ENCODE data around the gene IGFBP1. TPM values are rescaled to one million over a fixed set of nuclear protein-coding genes. Genes with fewer than 3 reads are reported as not detected.

IGFBP1 gene
- total RNA-seq, 2 experiments from 2014 or later: not detected

GRCh38 chr7:45869426-45869825 lies 18.9 kb upstream of the IGFBP1 start:
- Mint-ChIP-seq H3K27me3 (peaks cover 4% of the 10 kb centered on the region), H3K4me3 (no peak overlapping the region), H3K36me3 (no peaks in the 10 kb centered on the region), H3K4me1 (ENCODE audit: low read depth) (no peaks in the 10 kb centered on the region), H3K9me3 (no peaks in the 10 kb centered on the region), H3K27ac (no peak overlapping the region)
- no peak for DNase-seq
- ChIA-PET POLR2A (no interaction called here), CTCF (no interaction called here)
- intact Hi-C loops (cut with micrococcal nuclease): no loop called here

GRCh38 chr7:45872116-45873034 lies 15.9 kb upstream of the IGFBP1 start:
- DNase-seq: no peak
- CTCF ChIA-PET: no interaction called here
- no peak overlapping the region for H3K4me3 Mint-ChIP-seq
- no peaks in the 10 kb centered on the region for H3K4me1 Mint-ChIP-seq (ENCODE audit: low read depth)
- peaks cover 4% of the 10 kb centered on the region for H3K27me3 Mint-ChIP-seq
- H3K9me3 Mint-ChIP-seq: no peaks in the 10 kb centered on the region
- intact Hi-C loops (cut with micrococcal nuclease): no loop called here
- H3K36me3 Mint-ChIP-seq: no peaks in the 10 kb centered on the region
- POLR2A ChIA-PET: no interaction called here
- H3K27ac Mint-ChIP-seq: no peak overlapping the region

GRCh38 chr7:45873035-45873354 lies 15.3 kb upstream of the IGFBP1 start, which contains the start of gene CCDC201:
Gene CCDC201, minus strand, starts transcription at chr7:45873082. Its CDS starts 75 bp downstream, at chr7:45873007.
- Mint-ChIP-seq H3K9me3 (no peaks in the 10 kb centered on the region), H3K36me3 (no peaks in the 10 kb centered on the region), H3K4me1 (ENCODE audit: low read depth) (no peaks in the 10 kb centered on the region), H3K27me3 (peaks cover 4% of the 10 kb centered on the region), H3K4me3 (no peak within 1 kb of the TSS), H3K27ac (no peak within 1 kb of the TSS)
- DNase-seq: no peak
- ChIA-PET POLR2A (no interaction called here), CTCF (no interaction called here)
- intact Hi-C loops (cut with micrococcal nuclease): no loop called here

- CTCF ChIA-PET: no interaction called here
Observed at GRCh38 chr7:45873355-45873754, 14.9 kb upstream of the IGFBP1 start.

DNA sequence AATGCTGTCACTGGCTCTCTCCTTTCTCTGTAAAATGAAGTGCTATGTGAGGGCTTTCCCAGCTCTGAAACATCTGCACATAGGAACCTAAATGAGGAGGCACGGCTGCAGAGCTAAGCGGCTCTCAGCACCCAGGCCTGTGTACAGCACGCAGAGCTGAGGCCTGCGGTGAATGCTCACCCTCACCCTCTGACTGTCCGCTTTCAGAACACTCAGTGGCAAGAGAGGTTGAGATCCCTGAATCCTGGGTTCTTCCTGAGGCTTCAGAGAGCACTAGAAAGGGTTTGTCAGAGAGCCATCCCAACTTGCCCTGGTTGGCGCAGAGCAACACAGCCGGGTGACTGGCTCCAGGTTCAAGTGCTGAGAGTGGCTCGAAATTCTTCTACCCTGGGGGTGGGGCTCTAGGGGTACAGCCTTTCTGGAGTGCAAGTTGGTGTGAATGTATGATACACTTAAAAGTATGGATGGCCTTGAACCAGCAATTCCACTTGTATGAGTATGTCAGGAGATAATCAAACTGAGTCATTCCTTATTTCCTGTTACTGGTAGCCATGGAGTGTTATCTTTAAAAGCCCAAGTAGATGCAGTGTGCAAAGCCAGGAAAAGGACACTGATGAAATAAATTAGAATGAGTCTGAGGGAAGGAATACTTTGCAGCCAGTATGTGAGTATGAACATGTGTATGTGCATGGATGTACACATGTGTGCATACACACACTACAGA lies 13.7 kb upstream of the IGFBP1 start:
- ChIA-PET POLR2A (no interaction called here), CTCF (no interaction called here)
- H3K9me3 Mint-ChIP-seq: no peaks in the 10 kb centered on the region
- no peaks in the 10 kb centered on the region for H3K27me3 Mint-ChIP-seq
- no peaks in the 10 kb centered on the region for H3K36me3 Mint-ChIP-seq
- intact Hi-C loops (cut with micrococcal nuclease): no loop called here
- H3K4me3 Mint-ChIP-seq: no peak overlapping the region
- no peaks in the 10 kb centered on the region for H3K4me1 Mint-ChIP-seq (ENCODE audit: low read depth)
- no peak overlapping the region for H3K27ac Mint-ChIP-seq
- no peak for DNase-seq

More at GRCh38 chr7:45873355-45873754, 14.9 kb upstream of the IGFBP1 start:
- Mint-ChIP-seq H3K27ac (no peak overlapping the region), H3K4me1 (ENCODE audit: low read depth) (no peaks in the 10 kb centered on the region), H3K4me3 (no peak overlapping the region), H3K9me3 (no peaks in the 10 kb centered on the region), H3K27me3 (peaks cover 4% of the 10 kb centered on the region), H3K36me3 (no peaks in the 10 kb centered on the region)
- POLR2A ChIA-PET: no interaction called here
- intact Hi-C loops (cut with micrococcal nuclease): no loop called here
- DNase-seq: no peak

DNA sequence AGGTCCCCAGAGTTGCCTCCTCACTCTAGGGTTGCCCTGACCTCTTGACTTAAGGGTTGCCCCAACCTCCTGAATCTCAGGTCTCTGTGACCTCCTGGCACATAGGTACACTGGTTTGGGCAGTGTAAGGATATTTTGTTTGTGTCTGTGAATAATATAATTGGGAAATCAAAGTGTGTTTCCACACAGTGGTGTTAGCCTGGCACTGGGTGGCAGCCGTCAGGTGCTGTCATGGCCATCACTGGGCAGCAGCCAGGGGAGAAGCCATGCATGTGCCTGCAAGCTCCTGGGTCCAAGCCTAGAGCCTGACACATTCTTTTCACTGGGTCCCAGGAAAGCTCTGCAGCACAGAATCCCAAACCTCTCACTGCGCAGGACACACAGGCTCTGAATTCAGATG lies 11.8 kb upstream of the IGFBP1 start:
- Mint-ChIP-seq H3K4me1 (ENCODE audit: low read depth) (no peaks in the 10 kb centered on the region), H3K27ac (no peak overlapping the region), H3K9me3 (no peaks in the 10 kb centered on the region), H3K36me3 (no peaks in the 10 kb centered on the region), H3K27me3 (no peaks in the 10 kb centered on the region), H3K4me3 (no peak overlapping the region)
- CTCF ChIA-PET: no interaction called here
- intact Hi-C loops (cut with micrococcal nuclease): no loop called here
- DNase-seq: no peak
- POLR2A ChIA-PET: no interaction called here

DNA sequence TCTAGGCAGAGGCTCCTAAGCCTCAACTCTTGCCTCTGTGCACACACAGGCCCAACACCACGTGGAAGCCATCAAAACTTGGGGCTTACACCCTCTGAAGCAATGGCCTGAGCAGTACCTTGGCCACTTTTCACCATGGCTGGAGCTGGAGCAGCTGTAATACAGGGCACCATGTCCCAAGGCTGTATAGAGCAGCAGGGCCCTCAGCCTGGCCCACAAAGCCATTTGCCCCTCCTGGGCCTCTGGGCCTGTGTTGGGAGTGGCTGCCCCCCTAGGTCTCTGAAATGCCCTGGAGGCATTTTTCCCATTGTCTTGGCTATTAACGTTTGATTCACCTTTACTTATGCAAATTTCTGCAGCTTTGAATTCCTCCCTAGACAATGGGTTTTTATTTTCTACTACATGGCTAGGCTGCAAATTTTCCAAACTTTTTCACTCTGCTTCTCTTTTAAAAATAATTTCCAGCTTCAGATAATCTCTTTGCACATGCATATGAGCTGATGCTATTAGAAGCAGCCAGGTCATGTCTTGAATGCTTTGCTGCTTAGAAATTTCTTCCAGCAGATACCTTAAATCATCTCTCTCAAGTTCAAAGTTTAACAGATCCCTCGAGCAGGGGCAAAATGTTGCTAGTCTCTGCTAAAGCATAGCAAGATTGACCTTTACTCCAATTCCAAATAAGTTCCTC lies 9.7 kb upstream of the IGFBP1 start:
- H3K9me3 Mint-ChIP-seq: no peaks in the 10 kb centered on the region
- intact Hi-C loops (cut with micrococcal nuclease): no loop called here
- no peaks in the 10 kb centered on the region for H3K36me3 Mint-ChIP-seq
- no peaks in the 10 kb centered on the region for H3K4me1 Mint-ChIP-seq (ENCODE audit: low read depth)
- peaks cover 3% of the 10 kb centered on the region for H3K27me3 Mint-ChIP-seq
- H3K4me3 Mint-ChIP-seq: no peak overlapping the region
- H3K27ac Mint-ChIP-seq: no peak overlapping the region
- ChIA-PET POLR2A (no interaction called here), CTCF (interaction anchor here (1.0 kb wide), 1 partner anchor 13 kb away, joined by 3 read pairs; no protein-coding TSS in a partner anchor)
- DNase-seq: no peak

DNA sequence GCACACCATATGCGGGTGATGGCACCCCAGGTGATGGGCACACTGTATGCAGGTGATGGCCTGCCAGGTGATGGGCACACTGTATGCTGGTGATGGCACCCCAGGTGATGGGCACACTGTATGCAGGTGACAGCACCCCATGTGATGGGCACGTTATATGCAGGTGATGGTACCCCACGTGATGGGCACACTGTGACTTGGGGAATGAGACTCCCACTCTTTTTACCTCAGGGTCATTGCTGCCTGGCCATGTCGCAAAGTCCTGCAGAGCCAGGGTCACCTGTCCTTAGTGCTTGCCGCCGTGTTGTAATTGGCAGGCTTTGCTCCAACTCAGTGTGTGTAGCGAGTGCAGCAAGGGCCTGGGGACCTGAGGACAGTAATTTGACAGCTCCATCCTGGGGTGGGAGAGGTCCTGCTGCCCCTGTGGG lies 7.8 kb upstream of the IGFBP1 start:
- no peaks in the 10 kb centered on the region for H3K36me3 Mint-ChIP-seq
- intact Hi-C loops (cut with micrococcal nuclease): no loop called here
- no peaks in the 10 kb centered on the region for H3K4me1 Mint-ChIP-seq (ENCODE audit: low read depth)
- no peaks in the 10 kb centered on the region for H3K9me3 Mint-ChIP-seq
- CTCF ChIA-PET: no interaction called here
- POLR2A ChIA-PET: no interaction called here
- no peak overlapping the region for H3K4me3 Mint-ChIP-seq
- DNase-seq: no peak
- H3K27ac Mint-ChIP-seq: no peak overlapping the region
- peaks cover 12% of the 10 kb centered on the region for H3K27me3 Mint-ChIP-seq

DNA sequence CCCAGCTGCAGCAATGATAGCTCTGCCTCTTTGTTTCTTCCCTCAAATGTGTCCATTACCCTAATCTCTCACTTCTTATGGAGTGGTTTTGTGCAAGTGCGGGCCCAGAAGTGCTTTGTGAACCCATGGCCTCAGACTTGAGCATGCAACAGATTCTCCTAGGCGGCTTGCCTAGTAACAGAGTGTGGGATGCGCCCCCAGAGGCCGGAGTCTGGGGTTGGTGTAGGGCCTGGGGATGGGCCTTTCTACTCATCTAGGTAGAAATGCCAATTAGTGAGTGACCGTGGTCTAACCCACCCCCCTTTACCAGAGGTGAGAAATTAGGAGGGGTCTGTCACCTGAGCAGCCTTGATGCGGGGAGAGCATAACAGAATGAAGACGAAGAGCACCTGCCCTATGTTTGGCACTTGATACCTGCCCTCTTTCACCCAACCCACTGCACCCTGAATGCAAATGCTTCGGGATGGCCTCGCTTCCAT lies 7.0 kb upstream of the IGFBP1 start:
- H3K4me3 Mint-ChIP-seq: no peak overlapping the region
- DNase-seq: no peak
- intact Hi-C loops (cut with micrococcal nuclease): no loop called here
- H3K27ac Mint-ChIP-seq: no peak overlapping the region
- no peaks in the 10 kb centered on the region for H3K36me3 Mint-ChIP-seq
- CTCF ChIA-PET: no interaction called here
- H3K27me3 Mint-ChIP-seq: peaks cover 16% of the 10 kb centered on the region
- no peaks in the 10 kb centered on the region for H3K9me3 Mint-ChIP-seq
- POLR2A ChIA-PET: no interaction called here
- no peaks in the 10 kb centered on the region for H3K4me1 Mint-ChIP-seq (ENCODE audit: low read depth)

DNA sequence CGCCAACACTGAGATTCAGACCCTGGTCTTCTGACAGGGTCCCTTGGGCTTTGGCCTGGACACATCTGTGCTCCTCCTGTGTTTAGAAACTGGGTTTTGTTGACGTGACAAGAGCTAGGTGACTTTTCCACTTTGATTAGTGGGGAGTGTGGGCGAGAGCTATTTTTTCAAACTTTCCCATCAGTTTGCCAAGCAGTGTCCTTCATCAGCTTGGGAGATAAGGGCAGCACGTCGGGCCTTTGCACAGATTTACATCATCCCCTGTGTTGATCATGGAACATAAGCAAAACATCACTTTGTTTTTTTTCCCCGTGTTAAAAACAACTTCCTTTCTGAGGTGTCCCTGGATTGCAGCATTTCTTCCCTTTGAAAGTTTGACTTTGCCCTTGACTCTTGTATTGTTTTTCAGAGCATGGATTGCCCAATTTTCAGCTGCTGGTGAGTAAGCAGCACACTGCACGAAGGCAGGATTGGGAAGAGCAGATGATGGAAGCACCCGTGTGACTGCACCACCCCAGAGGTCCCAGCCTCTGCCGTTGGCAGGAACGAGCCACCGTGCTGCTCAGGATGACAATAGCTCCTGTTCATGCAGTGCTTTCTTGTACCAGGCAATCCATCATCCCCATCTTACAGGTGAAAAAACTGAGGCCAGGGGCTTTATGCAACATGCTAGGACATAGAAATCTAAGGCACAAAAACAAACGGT lies 6.4 kb upstream of the IGFBP1 start:
- POLR2A ChIA-PET: no interaction called here
- CTCF ChIA-PET: interaction anchor here (2.3 kb wide), 1 partner anchor 10 kb away, joined by 5 read pairs; no protein-coding TSS in a partner anchor

GRCh38 chr7:45882465-45882810 lies 5.8 kb upstream of the IGFBP1 start:
- no peak for DNase-seq
- Mint-ChIP-seq H3K27ac (no peak overlapping the region), H3K27me3 (peaks cover 18% of the 10 kb centered on the region), H3K9me3 (no peaks in the 10 kb centered on the region), H3K36me3 (no peaks in the 10 kb centered on the region), H3K4me1 (ENCODE audit: low read depth) (no peaks in the 10 kb centered on the region), H3K4me3 (no peak overlapping the region)
- POLR2A ChIA-PET: no interaction called here
- CTCF ChIA-PET: interaction anchor here (2.3 kb wide), 1 partner anchor 10 kb away, joined by 5 read pairs; no protein-coding TSS in a partner anchor
- intact Hi-C loops (cut with micrococcal nuclease): no loop called here

More for the DNA sequence above, 6.4 kb upstream of the IGFBP1 start:
- no peak for DNase-seq
- no peak overlapping the region for H3K27ac Mint-ChIP-seq
- H3K27me3 Mint-ChIP-seq: peaks cover 17% of the 10 kb centered on the region
- no peaks in the 10 kb centered on the region for H3K9me3 Mint-ChIP-seq
- H3K4me1 Mint-ChIP-seq (ENCODE audit: low read depth): no peaks in the 10 kb centered on the region
- intact Hi-C loops (cut with micrococcal nuclease): no loop called here
- H3K36me3 Mint-ChIP-seq: no peaks in the 10 kb centered on the region
- H3K4me3 Mint-ChIP-seq: no peak overlapping the region

GRCh38 chr7:45884136-45884535 lies 4.2 kb upstream of the IGFBP1 start:
- intact Hi-C loops (cut with micrococcal nuclease): no loop called here
- no peaks in the 10 kb centered on the region for H3K9me3 Mint-ChIP-seq
- no peak overlapping the region for H3K27ac Mint-ChIP-seq
- no peaks in the 10 kb centered on the region for H3K36me3 Mint-ChIP-seq
- CTCF ChIA-PET: interaction anchor here (2.3 kb wide), 1 partner anchor 8 kb away, joined by 5 read pairs; no protein-coding TSS in a partner anchor
- DNase-seq: no peak
- POLR2A ChIA-PET: no interaction called here
- H3K27me3 Mint-ChIP-seq: peaks cover 29% of the 10 kb centered on the region
- no peak overlapping the region for H3K4me3 Mint-ChIP-seq
- peaks cover 2% of the 10 kb centered on the region for H3K4me1 Mint-ChIP-seq (ENCODE audit: low read depth)
